Stomach (tissue), 4 donors: ENCODE results near the gene RUNX1.

ENCODE experiments used
- CTCF ChIP-seq, 7 experiments: fragments of 450-650 bp in 4 of 7; fragments of 200-600 bp in 3 of 7; sonication (generic) in 3 of 7; IDR thresholded peaks; one replicate each; pipeline ENCODE4 v1.5.1; 2016 to 2019; ENCODE audit warnings: antibody characterized with exemption in 7 of 7, control low read depth in 2 of 7, mild to moderate bottlenecking in 1 of 7
- EP300 ChIP-seq: sonication (generic); formaldehyde crosslinking; IDR thresholded peaks from one replicate; pipeline ENCODE4 v1.6.1; 2017; ENCODE audit warnings: antibody characterized with exemption
- POLR2A ChIP-seq, 4 donors: fragments of 450-650 bp; IDR thresholded peaks; one replicate each; pipeline ENCODE4 v1.6.1; 2016; ENCODE audit warnings: antibody characterized with exemption in 4 of 4, control low read depth in 2 of 4, mild to moderate bottlenecking in 1 of 4, moderate library complexity in 1 of 4
- POLR2AphosphoS5 ChIP-seq, 3 donors: sonication (generic); formaldehyde crosslinking; IDR thresholded peaks; one replicate each; pipeline ENCODE4 v1.6.1; 2016; ENCODE audit warnings: antibody characterized with exemption in 3 of 3

GRCh38 chr21:34852448-34852847 lies 196.7 kb downstream of the RUNX1 start:
- TF ChIP-seq POLR2AphosphoS5 (IDR thresholded peaks at IDR 0.05), result no peak
- no peak for TF ChIP-seq EP300
- no peak for TF ChIP-seq POLR2A (IDR thresholded peaks at IDR 0.05)
- no peak for TF ChIP-seq CTCF (IDR thresholded peaks at IDR 0.05)
